Mesenchymal stem cell (in vitro differentiated cells and primary cell): ENCODE measurements around the gene ARPIN.

Source experiments
- DNase-seq: peaks from one replicate; pipeline ENCODE4 v3.0.0-alpha.2; 2013
- H2AFZ ChIP-seq: one replicate; pipeline ENCODE4 v1.6.1; 2013; ENCODE audit warnings: low read depth, mild to moderate bottlenecking, control low read depth, inconsistent platforms, low read length, moderate library complexity
- H2AK5ac ChIP-seq: 2 replicates; pipeline ENCODE4 v1.6.1; 2013; ENCODE audit warnings: low read length, moderate library complexity, mild to moderate bottlenecking, inconsistent platforms; ENCODE audit not compliant: severe bottlenecking
- H2BK120ac ChIP-seq: one replicate; pipeline ENCODE4 v1.6.1; 2013; ENCODE audit warnings: low read depth, mild to moderate bottlenecking, inconsistent platforms, low read length, moderate library complexity
- H2BK12ac ChIP-seq, 2 experiments: one replicate each; pipeline ENCODE4 v1.6.1; 2013; ENCODE audit warnings: inconsistent platforms in 2 of 2, low read length in 2 of 2, mild to moderate bottlenecking in 2 of 2, moderate library complexity in 2 of 2, control low read depth in 1 of 2
- H2BK15ac ChIP-seq: one replicate; pipeline ENCODE4 v1.6.1; 2013; ENCODE audit warnings: mild to moderate bottlenecking, low read depth, inconsistent platforms; ENCODE audit not compliant: poor library complexity, severe bottlenecking
- H2BK5ac ChIP-seq: 2 replicates; pipeline ENCODE4 v1.6.1; 2013; ENCODE audit warnings: low read depth, mild to moderate bottlenecking, low read length, control low read depth, inconsistent platforms; ENCODE audit not compliant: poor library complexity, severe bottlenecking
- H3K14ac ChIP-seq, 2 experiments: one replicate each; pipeline ENCODE4 v1.6.1; 2013; ENCODE audit warnings: inconsistent platforms in 2 of 2, low read length in 2 of 2, control low read depth in 1 of 2, mild to moderate bottlenecking in 1 of 2, moderate library complexity in 1 of 2
- H3K18ac ChIP-seq, 2 experiments: one replicate each; pipeline ENCODE4 v1.6.1; 2013; ENCODE audit warnings: inconsistent platforms in 2 of 2, low read length in 2 of 2, control low read depth in 1 of 2, low read depth in 1 of 2, mild to moderate bottlenecking in 1 of 2
- H3K23ac ChIP-seq, 2 experiments: one replicate each; pipeline ENCODE4 v1.6.1; 2013; ENCODE audit warnings: inconsistent platforms in 2 of 2, low read length in 2 of 2, mild to moderate bottlenecking in 2 of 2, moderate library complexity in 2 of 2, control low read depth in 1 of 2
- H3K27ac ChIP-seq: 2 replicates; pipeline ENCODE4 v1.5.1; 2013; ENCODE audit warnings: mild to moderate bottlenecking, moderate library complexity, low read length, control low read depth, inconsistent platforms; ENCODE audit not compliant: poor library complexity, severe bottlenecking
- H3K27me3 ChIP-seq, 2 experiments: 2 replicates each; pipeline versions ENCODE4 v1.6.1 to v1.7.0; 2013; ENCODE audit warnings: low read length in 2 of 2, mild to moderate bottlenecking in 2 of 2, moderate library complexity in 2 of 2, control low read depth in 1 of 2, inconsistent platforms in 1 of 2; ENCODE audit not compliant: control insufficient read depth in 1 of 2, insufficient read depth in 1 of 2
- H3K36me3 ChIP-seq, 2 experiments: 2 replicates each; pipeline versions ENCODE4 v1.6.1 to v1.7.0; 2013; ENCODE audit warnings: low read length in 2 of 2, control low read depth in 1 of 2, inconsistent platforms in 1 of 2, low read depth in 1 of 2, mild to moderate bottlenecking in 1 of 2; ENCODE audit not compliant: insufficient read depth in 2 of 2, control insufficient read depth in 1 of 2
- H3K4ac ChIP-seq, 2 experiments: one replicate each; pipeline ENCODE4 v1.6.1; 2013; ENCODE audit warnings: inconsistent platforms in 2 of 2, low read length in 2 of 2, mild to moderate bottlenecking in 2 of 2, moderate library complexity in 2 of 2, control low read depth in 1 of 2, low read depth in 1 of 2
- H3K4me1 ChIP-seq: 2 replicates; pipeline ENCODE4 v1.6.1; 2013; ENCODE audit warnings: low read depth, low read length, control low read depth; ENCODE audit not compliant: control insufficient read depth, insufficient read depth
- H3K4me2 ChIP-seq: 2 replicates; pipeline ENCODE4 v1.6.1; 2013; ENCODE audit warnings: low read length, mild to moderate bottlenecking, inconsistent platforms; ENCODE audit not compliant: poor library complexity, severe bottlenecking
- H3K4me3 ChIP-seq, 2 experiments: 2 replicates each; pipeline versions ENCODE4 v1.5.1 to v1.7.0; 2013; ENCODE audit warnings: low read length in 2 of 2, mild to moderate bottlenecking in 2 of 2, control low read depth in 1 of 2, low read depth in 1 of 2; ENCODE audit not compliant: insufficient read depth in 1 of 2
- H3K79me1 ChIP-seq: replicated peaks from 2 replicates; pipeline ENCODE4 v1.6.1; 2013; ENCODE audit warnings: mild to moderate bottlenecking, control low read depth, low read length, inconsistent platforms; ENCODE audit not compliant: poor library complexity, severe bottlenecking
- H3K9ac ChIP-seq: 2 replicates; pipeline ENCODE4 v1.7.0; 2013; ENCODE audit warnings: mild to moderate bottlenecking, low read length, moderate library complexity
- H3K9me3 ChIP-seq: 2 replicates; pipeline ENCODE4 v1.7.0; 2013; ENCODE audit warnings: mild to moderate bottlenecking, low read length; ENCODE audit not compliant: control insufficient read depth
- H4K8ac ChIP-seq: one replicate; pipeline ENCODE4 v1.6.1; 2013; ENCODE audit warnings: inconsistent platforms, mild to moderate bottlenecking, low read length, moderate library complexity
- H4K91ac ChIP-seq: one replicate; pipeline ENCODE4 v1.6.1; 2013; ENCODE audit warnings: mild to moderate bottlenecking, low read length, inconsistent platforms
- WGBS: methylation state at CpG from one replicate; pipeline ENCODE4 v1.1.7; 2013; ENCODE audit warnings: mixed read lengths; 5-methylcytosine and 5-hydroxymethylcytosine counted together

The ARPIN gene

DNA sequence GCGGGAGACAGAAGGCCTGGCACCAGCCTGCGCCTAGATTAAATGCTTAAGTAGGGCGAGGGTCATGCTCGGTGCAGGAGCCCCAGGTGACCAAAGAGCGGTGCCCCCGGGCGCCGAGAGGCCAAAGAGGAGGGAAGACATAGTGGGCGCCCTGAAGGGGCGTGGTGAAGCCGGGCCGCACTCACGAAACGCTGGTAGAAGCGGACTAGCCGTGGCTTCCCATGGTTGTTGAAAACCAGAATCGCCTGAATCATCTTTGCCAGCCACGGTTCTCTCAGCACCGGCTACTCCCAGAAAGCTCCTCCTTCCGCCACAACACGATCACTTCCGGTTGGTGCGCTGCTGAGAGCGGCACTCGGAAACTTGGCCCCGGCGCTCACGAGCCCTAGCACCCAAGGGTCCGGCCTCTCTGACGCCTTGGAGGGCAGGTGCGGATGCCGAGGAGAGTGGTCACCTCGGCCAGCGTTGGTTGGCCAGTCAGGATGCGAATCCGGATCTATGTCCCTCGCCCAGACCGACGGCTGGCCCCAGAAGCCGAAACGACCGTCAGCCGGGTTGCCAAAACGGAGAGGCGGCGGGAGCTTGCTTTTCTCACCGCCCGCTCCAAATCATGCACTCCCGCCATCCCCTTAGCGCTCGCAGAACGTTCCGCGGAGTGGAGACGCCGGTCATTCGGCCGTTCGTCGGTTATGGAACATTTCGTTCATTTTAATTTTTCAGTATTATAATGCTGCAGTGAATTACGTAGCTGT, 18.9 kb downstream of the ARPIN start, which contains the start of gene AP3S2:
AP3S2 (minus strand) TSS at position 299 of the 752 bp plus-strand sequence; CDS start at position 254, 45 bp downstream.
- peak within 1 kb of the TSS; percentile 60 to 98 for H3K4ac ChIP-seq
- H3K23ac ChIP-seq: peak within 1 kb of the TSS in 1 of 2 experiments; percentile 97
- H2BK12ac ChIP-seq: peak within 1 kb of the TSS in 1 of 2 experiments; percentile 54
- DNase-seq: peak; percentile 97
- H3K36me3 ChIP-seq: peaks cover under 1 to 1% of the 10 kb centered on the region in 2 experiments
- H3K14ac ChIP-seq: peak within 1 kb of the TSS in 1 of 2 experiments; percentile 68
- peak within 1 kb of the TSS; percentile 43 for H2BK120ac ChIP-seq
- H3K4me2 ChIP-seq: peak within 1 kb of the TSS; percentile 71
- H3K18ac ChIP-seq: peak within 1 kb of the TSS; percentile 86 to 89
- peaks cover 3% of the 10 kb centered on the region for H3K4me1 ChIP-seq
- H3K27me3 ChIP-seq: no peaks in the 10 kb centered on the region
- peak within 1 kb of the TSS; percentile 97 for H3K9ac ChIP-seq
- peak within 1 kb of the TSS; percentile 49 for H2AK5ac ChIP-seq
- peaks cover 9% of the 10 kb centered on the region for H3K79me1 ChIP-seq
- WGBS: under 1% methylated on average over 61 of the region's 62 CpGs
- peak within 1 kb of the TSS; percentile 82 for H3K27ac ChIP-seq
- H2AFZ ChIP-seq: peak within 1 kb of the TSS; percentile 100
- peak within 1 kb of the TSS; percentile 48 for H2BK15ac ChIP-seq
- H4K8ac ChIP-seq: peak within 1 kb of the TSS; percentile 95
- H4K91ac ChIP-seq: peak within 1 kb of the TSS; percentile 95
- H3K9me3 ChIP-seq: no peaks in the 10 kb centered on the region
- no peak within 1 kb of the TSS for H2BK5ac ChIP-seq
- peak within 1 kb of the TSS; percentile 96 for H3K4me3 ChIP-seq

DNA sequence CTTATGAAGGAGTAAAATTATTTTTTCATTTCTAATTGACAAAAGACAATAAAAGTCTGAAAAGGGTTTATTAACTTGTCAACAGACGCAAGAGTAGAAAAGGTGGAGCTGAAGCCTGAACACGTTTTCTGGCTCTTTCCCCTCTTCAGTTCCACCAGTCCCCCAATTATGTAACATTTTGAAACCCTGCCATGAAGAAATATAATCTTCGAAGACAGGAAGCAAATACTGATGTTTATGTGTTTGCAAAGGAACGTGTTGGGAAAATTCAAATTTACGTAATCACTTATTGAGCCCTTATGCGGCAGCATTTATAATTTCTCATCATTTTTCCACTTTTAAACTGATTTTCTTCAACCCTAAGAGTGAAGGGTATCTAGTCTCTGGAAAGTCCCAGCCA, 19.7 kb downstream of the ARPIN start:
- Histone ChIP-seq H2AK5ac (no peak overlapping the region), H2BK12ac (no peak overlapping the region), H2BK15ac (no peak overlapping the region), H3K14ac (no peak overlapping the region), H2BK120ac (no peak overlapping the region), H3K23ac (no peak overlapping the region), H3K18ac (no peak overlapping the region), H2AFZ (no peak overlapping the region), H3K9ac (peak overlapping the region; percentile 97), H3K79me1 (peaks cover 12% of the 10 kb centered on the region), H3K27me3 (no peaks in the 10 kb centered on the region), H3K9me3 (no peaks in the 10 kb centered on the region), H3K4me3 (peak overlapping the region in 1 of 2 experiments; percentile 96), H3K36me3 (peaks cover 4 to 8% of the 10 kb centered on the region in 2 experiments), H3K4me2 (peak overlapping the region; percentile 71), H3K4me1 (peaks cover 3% of the 10 kb centered on the region), H3K4ac (no peak overlapping the region), H4K8ac (no peak overlapping the region), H4K91ac (no peak overlapping the region), H3K27ac (no peak overlapping the region), H2BK5ac (no peak overlapping the region)
- WGBS: 73% methylated on average over 6 of the region's 6 CpGs
- peak; percentile 46 for DNase-seq

DNA sequence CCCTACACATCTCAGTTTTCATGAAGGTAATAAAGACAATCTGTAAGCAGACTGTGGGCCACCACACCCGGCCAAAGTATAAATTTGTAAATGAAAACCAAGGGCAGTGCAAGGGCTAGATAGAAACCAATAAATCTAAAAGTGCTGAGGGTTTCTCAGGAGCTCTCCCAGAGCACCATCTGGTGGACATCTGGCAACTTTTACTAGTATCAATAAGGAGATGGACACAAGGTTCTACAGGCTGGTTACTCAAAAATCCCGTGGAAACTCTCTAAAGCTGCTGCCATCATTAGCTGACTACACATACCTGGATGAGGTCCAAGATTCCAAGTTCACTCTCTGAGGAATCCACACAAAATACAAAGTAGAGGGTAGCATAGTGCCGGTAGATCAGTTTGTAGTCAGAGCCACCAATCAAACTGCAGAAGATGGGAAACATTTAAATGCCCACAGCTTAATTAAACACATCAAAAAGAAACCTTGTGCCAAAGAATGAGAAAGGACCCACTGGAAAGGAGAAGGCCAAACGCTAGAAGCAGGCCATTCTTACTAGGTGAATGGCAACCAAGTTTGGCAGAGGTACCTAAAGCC, 24.4 kb downstream of the ARPIN start:
- no peak overlapping the region for H2BK120ac ChIP-seq
- peaks cover 3% of the 10 kb centered on the region for H3K4me1 ChIP-seq
- DNase-seq: peak; percentile 71
- no peak overlapping the region for H3K14ac ChIP-seq
- no peak overlapping the region for H2BK12ac ChIP-seq
- peaks cover 27 to 47% of the 10 kb centered on the region in 2 experiments for H3K36me3 ChIP-seq
- H3K79me1 ChIP-seq: peaks cover 14% of the 10 kb centered on the region
- no peak overlapping the region for H2BK5ac ChIP-seq
- no peak overlapping the region for H2AFZ ChIP-seq
- no peak overlapping the region for H2BK15ac ChIP-seq
- H3K23ac ChIP-seq: no peak overlapping the region
- no peak overlapping the region for H4K91ac ChIP-seq
- no peaks in the 10 kb centered on the region for H3K9me3 ChIP-seq
- no peak overlapping the region for H3K4me2 ChIP-seq
- no peak overlapping the region for H3K27ac ChIP-seq
- H2AK5ac ChIP-seq: no peak overlapping the region
- H3K27me3 ChIP-seq: no peaks in the 10 kb centered on the region
- no peak overlapping the region for H3K18ac ChIP-seq
- peak overlapping the region; percentile 53 for H3K9ac ChIP-seq
- no peak overlapping the region for H3K4me3 ChIP-seq
- WGBS: 77% methylated on average over 4 of the region's 4 CpGs
- H3K4ac ChIP-seq: no peak overlapping the region
- H4K8ac ChIP-seq: no peak overlapping the region

DNA sequence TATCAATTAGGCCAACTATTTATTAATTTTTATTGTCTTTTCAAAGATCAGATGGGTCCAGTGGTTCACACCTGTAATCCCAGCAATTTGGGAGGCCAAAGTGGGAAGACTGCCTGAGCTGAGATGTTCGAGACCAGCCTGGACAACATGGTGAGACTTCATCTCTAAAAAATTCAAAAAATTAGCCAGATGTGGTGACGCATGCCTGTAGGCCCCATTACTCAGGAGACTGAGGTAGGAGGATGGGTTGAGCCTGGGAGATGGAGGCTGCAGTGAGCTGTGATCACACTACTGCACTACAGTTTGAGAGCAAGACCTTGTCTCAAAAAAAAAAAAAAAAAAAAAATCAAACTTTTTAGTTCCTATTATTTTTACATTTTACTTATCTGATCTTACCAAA, 27.1 kb downstream of the ARPIN start:
- Histone ChIP-seq H3K23ac (no peak overlapping the region), H3K9ac (no peak overlapping the region), H2BK5ac (no peak overlapping the region), H4K91ac (no peak overlapping the region), H3K27me3 (no peaks in the 10 kb centered on the region), H3K36me3 (peaks cover 32 to 65% of the 10 kb centered on the region in 2 experiments), H2AFZ (no peak overlapping the region), H3K79me1 (peaks cover 15% of the 10 kb centered on the region), H2BK12ac (no peak overlapping the region), H3K4ac (no peak overlapping the region), H3K27ac (no peak overlapping the region), H3K14ac (no peak overlapping the region), H3K18ac (no peak overlapping the region), H3K4me2 (no peak overlapping the region), H2BK120ac (no peak overlapping the region), H3K9me3 (no peaks in the 10 kb centered on the region), H4K8ac (no peak overlapping the region), H2BK15ac (no peak overlapping the region), H2AK5ac (no peak overlapping the region), H3K4me1 (no peaks in the 10 kb centered on the region), H3K4me3 (no peak overlapping the region)
- WGBS: 72% methylated on average over 1 of the region's 2 CpGs
- no peak for DNase-seq
